HepG2 (cell line): ENCODE measurements around the gene STEAP3. TPM values are rescaled to one million over a fixed set of nuclear protein-coding genes. Genes with fewer than 3 reads are reported as not detected.
"Not testable (repeated sequence)": the region's sequence is repeated elsewhere in the genome, so short reads cannot be mapped to it uniquely, and the experiment has no call there.

Experiments used
- ATAC-seq: fragments of 200-7000 bp; cut with Tn5 transposase; 3 replicates; pipeline ENCODE4 v1.9.1; 2020; ENCODE audit warnings: mild to moderate bottlenecking, moderate library complexity
- BruUV-seq: library from RNA; stranded (reverse); fragments of 400-500 nt; replicated peaks from 2 replicates; lab custom pipeline; 2021; lab: Mats Ljungman, UMichigan
- CTCF ChIA-PET: fragments of 300-600 bp; formaldehyde crosslinking; extraction: SDS; loops from one replicate; lab custom pipeline; 2021; ENCODE audit warnings: low total read pairs, inconsistent platforms, low intra/inter-chr PET ratio; lab: Yijun Ruan, JAX
- POLR2A ChIA-PET: fragments of 350-600 bp; sonication (Branson Sonifier 250); formaldehyde crosslinking; loops from one replicate; lab custom pipeline; 2020; ENCODE audit warnings: antibody characterized with exemption, inconsistent platforms; lab: Yijun Ruan, JAX
- DNase-seq: peaks from one replicate; pipeline ENCODE4 v3.0.0-alpha.2; 2015; ENCODE audit warnings: low spot score
- FAIRE-seq: peaks from 3 replicates; lab custom pipeline; 2011; peaks lifted over from hg19 to GRCh38; lab: Jason Lieb, UNC
- H2AFZ ChIP-seq: one replicate; pipeline ENCODE4 v1.6.1; 2011; ENCODE audit warnings: low read length, inconsistent platforms
- H3K27ac ChIP-seq: fragments of 300-600 bp; 3 replicates; pipeline ENCODE4 v1.8.0; 2011; ENCODE audit warnings: mixed run types, mild to moderate bottlenecking, mixed read lengths, low read length, inconsistent platforms; ENCODE audit not compliant: insufficient read depth; ENCODE audit errors: extremely low read length
- H3K27me3 ChIP-seq, 2 experiments: fragments of 200-600 bp in 1 of 2; 2 replicates in 1 of 2; 3 replicates in 1 of 2; pipeline versions ENCODE4 v1.6.0 to v1.8.0; 2011; ENCODE audit warnings: low read length in 2 of 2, mild to moderate bottlenecking in 2 of 2, moderate library complexity in 2 of 2, inconsistent platforms in 1 of 2; ENCODE audit not compliant: insufficient read depth in 2 of 2, control insufficient read depth in 1 of 2
- H3K36me3 ChIP-seq, 2 experiments: fragments of 200-600 bp in 1 of 2; replicated peaks in 1 of 2; 2 replicates in 1 of 2; 3 replicates in 1 of 2; pipeline versions ENCODE4 v1.5.1 to v1.8.0; 2011; ENCODE audit warnings: low read length in 2 of 2, inconsistent platforms in 1 of 2; ENCODE audit not compliant: insufficient read depth in 2 of 2, control insufficient read depth in 1 of 2
- H3K4me1 ChIP-seq: 2 replicates; pipeline ENCODE4 v1.5.1; 2012; ENCODE audit warnings: low read length, inconsistent platforms; ENCODE audit not compliant: insufficient read depth
- H3K4me2 ChIP-seq: 2 replicates; pipeline ENCODE4 v1.6.0; 2011; ENCODE audit warnings: low read depth, low read length, inconsistent platforms
- H3K4me3 ChIP-seq, 3 experiments: fragments of 200-600 bp in 1 of 3; sonication (generic), shearing (Covaris generic) in 1 of 3; replicated peaks in 1 of 3; 2 replicates each; pipeline ENCODE4 v1.5.1; 2011 to 2016; ENCODE audit warnings: low read length in 3 of 3, inconsistent platforms in 2 of 3, low read depth in 2 of 3, mild to moderate bottlenecking in 2 of 3, control low read depth in 1 of 3, mixed read lengths in 1 of 3; ENCODE audit not compliant: insufficient read depth in 1 of 3
- H3K79me2 ChIP-seq: one replicate; pipeline ENCODE4 v1.6.1; 2011; ENCODE audit warnings: low read length, inconsistent platforms; ENCODE audit not compliant: insufficient read depth
- H3K9ac ChIP-seq: 2 replicates; pipeline ENCODE4 v1.6.0; 2011; ENCODE audit warnings: mild to moderate bottlenecking, low read depth, low read length, inconsistent platforms; ENCODE audit not compliant: insufficient read depth
- H3K9me3 ChIP-seq: 2 replicates; pipeline ENCODE4 v1.5.1; 2012; ENCODE audit warnings: mild to moderate bottlenecking, low read length
- H4K20me1 ChIP-seq: 2 replicates; pipeline ENCODE4 v1.6.0; 2011; ENCODE audit warnings: inconsistent platforms, mild to moderate bottlenecking, low read length, moderate library complexity; ENCODE audit not compliant: insufficient read depth
- FOXP1 ChIP-seq, 2 experiments: fragments of 450-650 bp in 1 of 2; IDR thresholded peaks; 2 replicates each; pipeline ENCODE4 v1.6.1; 2017 to 2018; ENCODE audit warnings: antibody characterized with exemption in 1 of 2
- PHF8 ChIP-seq: sonication (generic); formaldehyde crosslinking; IDR thresholded peaks from 2 replicates; pipeline ENCODE4 v1.5.0; 2020; ENCODE audit warnings: missing genetic modification reagents
- ZNF253 ChIP-seq: sonication (generic); formaldehyde crosslinking; IDR thresholded peaks from 2 replicates; pipeline ENCODE4 v1.8.0; 2022; ENCODE audit warnings: mild to moderate bottlenecking, missing genetic modification reagents, borderline replicate concordance
- ZNF263 ChIP-seq: sonication (generic); formaldehyde crosslinking; IDR thresholded peaks from 2 replicates; pipeline ENCODE4 v1.4.0; 2020; ENCODE audit warnings: missing genetic modification reagents
- WGBS: methylation state at CpG from one replicate; pipeline ENCODE4 v1.1.6; 2017; ENCODE audit warnings: low lambda C conversion rate; 5-methylcytosine and 5-hydroxymethylcytosine counted together
- in situ Hi-C: cut with HindIII; loops from 2 replicates; pipeline ENCODE4 v1.10.0; 2017; ENCODE audit warnings: low pct_unique_long_range_greater_than_20kb; ENCODE audit not compliant: extremely low pct_ligation_motif_present
- intact Hi-C: fragments of 100-400 bp; cut with micrococcal nuclease; formaldehyde crosslinking; loops from one replicate; pipeline ENCODE4 v1.10.0; 2022; ENCODE audit not compliant: unreplicated experiment
- polyA plus RNA-seq, 8 experiments: library from polyadenylated mRNA; depleted of rRNA in 3 of 8; stranded (reverse) in 7 of 8; unstranded in 1 of 8; fragments of >200 nt; fragmentation: Illumina TruSeq in 4 of 8; extraction: Trizol in 4 of 8; gene quantifications; 2 replicates each; pipeline versions ENCODE4 v1.2.1 to v1.2.3, GENCODE V29; 2011 to 2016; ENCODE audit warnings: low read depth in 4 of 8, missing spikeins in 1 of 8, mixed read lengths in 1 of 8; ENCODE audit not compliant: insufficient read depth in 1 of 8
- total RNA-seq, 5 experiments: library from RNA; depleted of rRNA; stranded (reverse); fragments of >200 nt; fragmentation: Illumina TruSeq; extraction: Trizol; gene quantifications; 2 replicates each; pipeline ENCODE4 v1.2.3, GENCODE V29; 2016; ENCODE audit warnings: low read depth in 1 of 5
- TF ChIP-seq, protein P1 (sequence below): sonication (generic); formaldehyde crosslinking; IDR thresholded peaks from 2 replicates; pipeline ENCODE4 v1.4.0; 2020; ENCODE audit warnings: missing genetic modification reagents, mild to moderate bottlenecking, borderline replicate concordance
- TF ChIP-seq, protein P2 (sequence below): IDR thresholded peaks from 2 replicates; pipeline ENCODE4 v1.6.1; 2016; ENCODE audit warnings: missing compliant biosample characterization, missing genetic modification reagents, borderline replicate concordance
- TF ChIP-seq, protein P3 (sequence below): sonication (generic); formaldehyde crosslinking; conservative IDR thresholded peaks from 2 replicates; pipeline ENCODE4 v1.8.0; 2022; ENCODE audit warnings: missing genetic modification reagents

Gene STEAP3
- total and polyA plus RNA-seq, 2 of the 13 experiments (the other 11 are each of a cell fraction or from before 2014, with no cell fraction given): 7.3 to 21.1 TPM

DNA sequence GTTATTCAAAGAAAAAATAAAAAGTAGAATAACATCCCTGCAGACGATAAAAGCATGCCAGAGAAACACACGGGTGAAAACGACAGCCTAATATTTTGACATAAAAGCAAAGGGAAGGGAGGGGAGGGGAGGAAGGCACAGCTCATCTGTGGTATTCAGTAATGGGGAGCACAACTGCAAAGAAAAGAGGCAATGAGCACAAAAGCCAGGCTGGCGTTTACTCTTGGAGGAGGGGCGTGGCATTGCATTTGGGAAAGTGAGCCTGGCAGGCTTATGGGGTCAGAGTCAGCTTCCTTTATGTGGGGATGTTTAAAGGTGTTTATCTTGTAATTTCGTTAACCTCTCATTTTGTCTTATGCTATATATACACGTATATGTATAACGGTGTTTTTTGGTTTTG lies 53.2 kb downstream of the STEAP3 start:
- Histone ChIP-seq H3K9ac (no peak overlapping the region), H3K27me3 (0 out of 5 replicates have a peak, but pooled peaks cover 0 to 3% of the 10 kb centered on the region in 2 experiments), H2AFZ (no peak overlapping the region), H3K9me3 (no peaks in the 10 kb centered on the region), H3K4me1 (no peaks in the 10 kb centered on the region), H3K4me3 (no peak overlapping the region), H4K20me1 (no peaks in the 10 kb centered on the region), H3K36me3 (no peaks in the 10 kb centered on the region), H3K4me2 (no peak overlapping the region), H3K27ac (no peak overlapping the region), H3K79me2 (no peaks in the 10 kb centered on the region)
- intact Hi-C loops (no loop called here), in situ Hi-C loops (no loop called here)
- ChIA-PET CTCF (no interaction called here), POLR2A (no interaction called here)
- no TSS peak for BruUV-seq
- 33% methylated on average over 8 of the region's 8 CpGs for WGBS
- no peak for DNase-seq
- no peak for FAIRE-seq
- TF ChIP-seq ZNF253 (CRISPR knock-in tag) (no peak), PHF8 (no peak), FOXP1 (IDR thresholded peaks at IDR 0.05) (no peak), FOXP1 (CRISPR knock-in tag; IDR thresholded peaks at IDR 0.05) (no peak), ZNF263 (CRISPR knock-in tag) (peak; percentile 80)
- TF ChIP-seq, protein P1, sequence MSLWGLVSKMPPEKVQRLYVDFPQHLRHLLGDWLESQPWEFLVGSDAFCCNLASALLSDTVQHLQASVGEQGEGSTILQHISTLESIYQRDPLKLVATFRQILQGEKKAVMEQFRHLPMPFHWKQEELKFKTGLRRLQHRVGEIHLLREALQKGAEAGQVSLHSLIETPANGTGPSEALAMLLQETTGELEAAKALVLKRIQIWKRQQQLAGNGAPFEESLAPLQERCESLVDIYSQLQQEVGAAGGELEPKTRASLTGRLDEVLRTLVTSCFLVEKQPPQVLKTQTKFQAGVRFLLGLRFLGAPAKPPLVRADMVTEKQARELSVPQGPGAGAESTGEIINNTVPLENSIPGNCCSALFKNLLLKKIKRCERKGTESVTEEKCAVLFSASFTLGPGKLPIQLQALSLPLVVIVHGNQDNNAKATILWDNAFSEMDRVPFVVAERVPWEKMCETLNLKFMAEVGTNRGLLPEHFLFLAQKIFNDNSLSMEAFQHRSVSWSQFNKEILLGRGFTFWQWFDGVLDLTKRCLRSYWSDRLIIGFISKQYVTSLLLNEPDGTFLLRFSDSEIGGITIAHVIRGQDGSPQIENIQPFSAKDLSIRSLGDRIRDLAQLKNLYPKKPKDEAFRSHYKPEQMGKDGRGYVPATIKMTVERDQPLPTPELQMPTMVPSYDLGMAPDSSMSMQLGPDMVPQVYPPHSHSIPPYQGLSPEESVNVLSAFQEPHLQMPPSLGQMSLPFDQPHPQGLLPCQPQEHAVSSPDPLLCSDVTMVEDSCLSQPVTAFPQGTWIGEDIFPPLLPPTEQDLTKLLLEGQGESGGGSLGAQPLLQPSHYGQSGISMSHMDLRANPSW: no peak
- TF ChIP-seq, protein P2, sequence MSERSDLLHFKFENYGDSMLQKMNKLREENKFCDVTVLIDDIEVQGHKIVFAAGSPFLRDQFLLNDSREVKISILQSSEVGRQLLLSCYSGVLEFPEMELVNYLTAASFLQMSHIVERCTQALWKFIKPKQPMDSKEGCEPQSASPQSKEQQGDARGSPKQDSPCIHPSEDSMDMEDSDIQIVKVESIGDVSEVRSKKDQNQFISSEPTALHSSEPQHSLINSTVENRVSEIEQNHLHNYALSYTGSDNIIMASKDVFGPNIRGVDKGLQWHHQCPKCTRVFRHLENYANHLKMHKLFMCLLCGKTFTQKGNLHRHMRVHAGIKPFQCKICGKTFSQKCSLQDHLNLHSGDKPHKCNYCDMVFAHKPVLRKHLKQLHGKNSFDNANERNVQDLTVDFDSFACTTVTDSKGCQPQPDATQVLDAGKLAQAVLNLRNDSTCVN (CRISPR knock-in tag): no peak
- TF ChIP-seq, protein P3, sequence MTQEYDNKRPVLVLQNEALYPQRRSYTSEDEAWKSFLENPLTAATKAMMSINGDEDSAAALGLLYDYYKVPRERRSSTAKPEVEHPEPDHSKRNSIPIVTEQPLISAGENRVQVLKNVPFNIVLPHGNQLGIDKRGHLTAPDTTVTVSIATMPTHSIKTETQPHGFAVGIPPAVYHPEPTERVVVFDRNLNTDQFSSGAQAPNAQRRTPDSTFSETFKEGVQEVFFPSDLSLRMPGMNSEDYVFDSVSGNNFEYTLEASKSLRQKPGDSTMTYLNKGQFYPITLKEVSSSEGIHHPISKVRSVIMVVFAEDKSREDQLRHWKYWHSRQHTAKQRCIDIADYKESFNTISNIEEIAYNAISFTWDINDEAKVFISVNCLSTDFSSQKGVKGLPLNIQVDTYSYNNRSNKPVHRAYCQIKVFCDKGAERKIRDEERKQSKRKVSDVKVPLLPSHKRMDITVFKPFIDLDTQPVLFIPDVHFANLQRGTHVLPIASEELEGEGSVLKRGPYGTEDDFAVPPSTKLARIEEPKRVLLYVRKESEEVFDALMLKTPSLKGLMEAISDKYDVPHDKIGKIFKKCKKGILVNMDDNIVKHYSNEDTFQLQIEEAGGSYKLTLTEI (CRISPR knock-in tag): no peak
- no peak for ATAC-seq

DNA sequence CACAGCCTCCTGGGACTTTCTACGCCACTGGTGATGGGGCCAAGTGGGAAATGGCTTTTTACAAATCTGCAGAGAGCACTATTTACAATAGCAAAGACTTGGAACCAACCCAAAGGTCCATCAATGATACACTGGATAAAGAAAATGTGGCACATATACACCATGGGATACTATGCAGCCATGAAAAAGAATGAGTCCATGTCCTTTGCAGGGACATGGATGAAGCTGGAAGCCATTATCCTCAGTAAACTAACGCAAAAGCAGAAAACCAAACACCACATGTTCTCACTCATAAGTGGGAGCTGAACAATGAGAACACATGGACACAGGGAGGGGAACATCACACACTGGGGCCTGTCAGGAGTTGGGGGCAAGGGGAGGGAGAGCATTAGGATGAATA lies 54.8 kb downstream of the STEAP3 start:
- intact Hi-C loops: not testable (repeated sequence)
- WGBS: 61% methylated on average over 2 of the region's 2 CpGs

More for the DNA sequence above, 54.8 kb downstream of the STEAP3 start:
- CTCF ChIA-PET, DNase-seq, H3K9me3 ChIP-seq, H3K27me3 ChIP-seq, in situ Hi-C loops, ATAC-seq, H3K27ac ChIP-seq, H3K36me3 ChIP-seq, H4K20me1 ChIP-seq, H2AFZ ChIP-seq, H3K79me2 ChIP-seq, H3K4me2 ChIP-seq, H3K4me3 ChIP-seq, FAIRE-seq, H3K9ac ChIP-seq, H3K4me1 ChIP-seq, POLR2A ChIA-PET, BruUV-seq: not testable (repeated sequence)
